ENCODE results near the gene GALNT15. TPM values are rescaled to one million over a fixed set of nuclear protein-coding genes. Genes with fewer than 3 reads are reported as not detected.
A peak's percentile ranks its signal among the peaks of the same experiment; 100 is the strongest.

GALNT15 gene
- total and polyA plus RNA-seq, 2 of the 4 experiments (the other 2 are of a cell fraction): 12.8 to 19.7 TPM

DNA sequence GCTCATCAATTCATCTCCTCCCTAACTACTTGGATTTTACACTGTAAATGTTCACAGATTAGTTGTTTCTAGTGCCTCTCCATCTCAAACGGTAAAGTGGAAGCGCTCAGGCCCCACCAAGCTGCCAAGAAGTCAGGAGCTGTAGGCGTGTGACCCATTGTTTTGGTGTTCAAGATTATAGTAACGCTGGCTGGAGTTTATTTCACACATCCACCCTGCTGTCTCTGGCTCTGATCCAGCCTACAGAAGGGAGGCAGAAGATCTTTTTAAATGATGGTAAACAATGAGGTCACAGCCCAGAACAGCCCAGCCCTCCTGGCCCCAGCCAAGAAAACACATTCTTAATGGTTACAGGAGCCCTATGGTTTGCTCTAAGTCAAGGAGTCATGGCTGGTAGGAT is 25.7 kb upstream of the GALNT15 start:
- in situ Hi-C loops (cut with MboI; ENCODE audit: low sequenced_read_pairs) (no loop called here), intact Hi-C loops (cut with micrococcal nuclease) (loop anchor here (1.0 kb wide), 1 partner anchor 26 kb away; the partner anchor contains the start of gene GALNT15), dilution Hi-C loops (cut with HindIII; ENCODE audit: low sequenced_read_pairs, unreplicated experiment) (no loop called here)
- H2BK5ac ChIP-seq (ENCODE audit: low read depth, low read length, poor library complexity, severe bottlenecking): peak overlapping the region; percentile 51
- H3K27ac ChIP-seq (ENCODE audit: insufficient read depth, low read length): peak overlapping the region; percentile 63; the same call in 1 of the 2 replicates
- TF ChIP-seq FOS (IDR thresholded peaks at IDR 0.05; ENCODE audit: low read depth, low read length) (peak; percentile 27; the same call in 1 of the 2 replicates), BHLHE40 (IDR thresholded peaks at IDR 0.05; ENCODE audit: low read depth, low read length) (peak; percentile 98), MAZ (IDR thresholded peaks at IDR 0.05; ENCODE audit: borderline replicate concordance, low read depth, low read length) (peak; percentile 40; the same call in 1 of the 2 replicates), RFX5 (IDR thresholded peaks at IDR 0.05; ENCODE audit: low read depth, low read length) (no peak), USF2 (IDR thresholded peaks at IDR 0.05; ENCODE audit: low read depth, low read length) (peak; percentile 65; the same call in 1 of the 2 replicates)
- TF ChIP-seq, protein P1, sequence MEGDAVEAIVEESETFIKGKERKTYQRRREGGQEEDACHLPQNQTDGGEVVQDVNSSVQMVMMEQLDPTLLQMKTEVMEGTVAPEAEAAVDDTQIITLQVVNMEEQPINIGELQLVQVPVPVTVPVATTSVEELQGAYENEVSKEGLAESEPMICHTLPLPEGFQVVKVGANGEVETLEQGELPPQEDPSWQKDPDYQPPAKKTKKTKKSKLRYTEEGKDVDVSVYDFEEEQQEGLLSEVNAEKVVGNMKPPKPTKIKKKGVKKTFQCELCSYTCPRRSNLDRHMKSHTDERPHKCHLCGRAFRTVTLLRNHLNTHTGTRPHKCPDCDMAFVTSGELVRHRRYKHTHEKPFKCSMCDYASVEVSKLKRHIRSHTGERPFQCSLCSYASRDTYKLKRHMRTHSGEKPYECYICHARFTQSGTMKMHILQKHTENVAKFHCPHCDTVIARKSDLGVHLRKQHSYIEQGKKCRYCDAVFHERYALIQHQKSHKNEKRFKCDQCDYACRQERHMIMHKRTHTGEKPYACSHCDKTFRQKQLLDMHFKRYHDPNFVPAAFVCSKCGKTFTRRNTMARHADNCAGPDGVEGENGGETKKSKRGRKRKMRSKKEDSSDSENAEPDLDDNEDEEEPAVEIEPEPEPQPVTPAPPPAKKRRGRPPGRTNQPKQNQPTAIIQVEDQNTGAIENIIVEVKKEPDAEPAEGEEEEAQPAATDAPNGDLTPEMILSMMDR (conservative IDR thresholded peaks at IDR 0.05; ENCODE audit: low read depth, low read length): no peak
- peaks cover 4% of the 10 kb centered on the region; the same call in 1 of the 2 replicates for H3K9me3 ChIP-seq (ENCODE audit: control insufficient read depth, insufficient read depth, low read length)
- peak overlapping the region; percentile 69 for H2AK9ac ChIP-seq (replicated peaks; ENCODE audit: low read depth, low read length, poor library complexity)
- WGBS, 2 experiments (ENCODE audit: extremely low coverage in 2 of 2, insufficient read length in 1 of 2): no CpG with 5 or more reads among the region's 4 CpGs
- peaks cover 6% of the 10 kb centered on the region for H3K9me1 ChIP-seq (ENCODE audit: insufficient read depth, low read length)
- peak overlapping the region; percentile 71; the same call in 1 of the 2 replicates for H3K18ac ChIP-seq (ENCODE audit: low read depth, low read length)
- peak overlapping the region; percentile 24 to 58; a peak in 2 of 4 replicates for H4K8ac ChIP-seq (ENCODE audit: low read depth in 2 of 2, low read length in 2 of 2)
- no peak overlapping the region; the same call in 1 of the 2 replicates for H4K5ac ChIP-seq (ENCODE audit: low read depth, low read length)
- H3K27me3 ChIP-seq (ENCODE audit: control insufficient read depth, insufficient read depth, low read length): no peaks in the 10 kb centered on the region
- H3K4me1 ChIP-seq (ENCODE audit: control insufficient read depth, insufficient read depth, low read length): peaks cover 12% of the 10 kb centered on the region
- peak overlapping the region; percentile 81; the same call in 1 of the 2 replicates for H4K91ac ChIP-seq (ENCODE audit: insufficient read depth, low read depth, low read length)
- H4K20me1 ChIP-seq (ENCODE audit: insufficient read depth, low read length): no peaks in the 10 kb centered on the region
- peak overlapping the region; percentile 50; the same call in 1 of the 2 replicates for H2BK20ac ChIP-seq (ENCODE audit: low read depth, low read length)
- H3K14ac ChIP-seq (replicated peaks; ENCODE audit: low read depth, low read length): no peak overlapping the region; the same call in 1 of the 2 replicates
- no peaks in the 10 kb centered on the region for H3K36me3 ChIP-seq (ENCODE audit: control insufficient read depth, insufficient read depth, low read length)
- H2BK15ac ChIP-seq (ENCODE audit: low read depth, low read length): 0 out of 3 replicates have a peak overlapping the region, but pooled peaks have one; percentile 74
- H2AFZ ChIP-seq (replicated peaks; ENCODE audit: low read length, poor library complexity): no peak overlapping the region
- no TSS peak for BruUV-seq (replicated peaks)
- CTCF ChIA-PET: no interaction called here
- H3K56ac ChIP-seq (ENCODE audit: extremely low read depth, insufficient read depth, low read length): no peak overlapping the region
- H3K79me1 ChIP-seq (ENCODE audit: low read depth in 1 of 2, low read length in 2 of 2): no peaks in the 10 kb centered on the region
- H3K23ac ChIP-seq (ENCODE audit: low read depth, low read length): no peak overlapping the region
- H3K4me3 ChIP-seq (ENCODE audit: insufficient read depth, low read depth, low read length): no peak overlapping the region
- H3K4ac ChIP-seq (ENCODE audit: low read depth, low read length): peak overlapping the region; percentile 66; the same call in 1 of the 2 replicates
- H3K4me2 ChIP-seq (ENCODE audit: low read depth, low read length): no peak overlapping the region
- peak overlapping the region; percentile 66 for H2BK120ac ChIP-seq (ENCODE audit: low read depth, low read length)
- ATAC-seq (ENCODE audit: low read depth) (peak; percentile 92), DNase-seq (peak; percentile 94)
- H3K9ac ChIP-seq (ENCODE audit: low read depth, low read length): no peak overlapping the region
- 0 out of 2 replicates have a peak overlapping the region, but pooled peaks have one; percentile 9 for H2AK5ac ChIP-seq (ENCODE audit: low read depth, low read length)
- POLR2A ChIA-PET (ENCODE audit: unreplicated experiment): no interaction called here
